Endodermal cell (in vitro differentiated cells): ENCODE data around the gene ZBTB20. TPM values are rescaled to one million over a fixed set of nuclear protein-coding genes. Genes with fewer than 3 reads are reported as not detected.
A peak's percentile ranks its signal among the peaks of the same experiment; 100 is the strongest.

ENCODE experiments used
- DNase-seq: peaks from one replicate; pipeline ENCODE4 v3.0.0-alpha.2; 2017
- H3K27ac ChIP-seq: 2 replicates; pipeline ENCODE4 v1.5.1; 2013; ENCODE audit warnings: mild to moderate bottlenecking, low read depth, low read length, moderate library complexity
- H3K27me3 ChIP-seq: 2 replicates; pipeline ENCODE4 v1.6.1; 2013; ENCODE audit warnings: mild to moderate bottlenecking, low read length, moderate library complexity; ENCODE audit not compliant: insufficient read depth, control insufficient read depth, poor library complexity, severe bottlenecking
- H3K36me3 ChIP-seq: 2 replicates; pipeline ENCODE4 v1.7.0; 2013; ENCODE audit warnings: mild to moderate bottlenecking, low read length, moderate library complexity; ENCODE audit not compliant: control insufficient read depth, insufficient read depth
- H3K4me1 ChIP-seq: one replicate; pipeline ENCODE4 v1.7.0; 2013; ENCODE audit warnings: low read length; ENCODE audit not compliant: control insufficient read depth, insufficient read depth
- H3K4me3 ChIP-seq: 2 replicates; pipeline ENCODE4 v1.5.1; 2013; ENCODE audit warnings: mild to moderate bottlenecking, low read length, moderate library complexity
- H3K9ac ChIP-seq: 2 replicates; pipeline ENCODE4 v1.6.1; 2013; ENCODE audit warnings: mild to moderate bottlenecking, low read length, moderate library complexity; ENCODE audit not compliant: poor library complexity, severe bottlenecking; ENCODE audit errors: extremely low read depth
- H3K9me3 ChIP-seq: 2 replicates; pipeline ENCODE4 v1.6.1; 2013; ENCODE audit warnings: mild to moderate bottlenecking, low read length, moderate library complexity; ENCODE audit not compliant: control insufficient read depth
- H3K27ac Mint-ChIP-seq: 2 replicates; pipeline ENCODE4 v1.8.0; 2020; ENCODE audit warnings: mixed read lengths
- H3K27me3 Mint-ChIP-seq: 2 replicates; pipeline ENCODE4 v1.8.0; 2021; ENCODE audit warnings: mild to moderate bottlenecking, mixed read lengths; ENCODE audit not compliant: insufficient read depth
- H3K36me3 Mint-ChIP-seq: 2 replicates; pipeline ENCODE4 v1.8.0; 2020; ENCODE audit warnings: low read depth, mixed read lengths
- H3K4me1 Mint-ChIP-seq: 2 replicates; pipeline ENCODE4 v1.8.0; 2020; ENCODE audit warnings: mixed read lengths
- H3K4me3 Mint-ChIP-seq: 2 replicates; pipeline ENCODE4 v1.8.0; 2020; ENCODE audit warnings: mild to moderate bottlenecking, moderate library complexity, mixed read lengths
- H3K9me3 Mint-ChIP-seq: 2 replicates; pipeline ENCODE4 v1.8.0; 2020; ENCODE audit warnings: mild to moderate bottlenecking, mixed read lengths
- WGBS, 2 experiments: methylation state at CpG; one replicate each; pipeline versions ENCODE4 v1.1.5 to v1.1.7; 2013; ENCODE audit warnings: missing lambda C conversion rate in 2 of 2, mixed read lengths in 1 of 2; ENCODE audit not compliant: insufficient coverage in 1 of 2, insufficient read length in 1 of 2; 5-methylcytosine and 5-hydroxymethylcytosine counted together
- total RNA-seq, 2 donors: library from RNA; stranded (reverse); fragmentation: NEBNext Ultra II Directional in 1 of 2; extraction: Animal tissue kit (Norgen Biotek cat#: 25700) in 1 of 2; gene quantifications; 2 replicates in 1 of 2; 3 replicates in 1 of 2; pipeline ENCODE4 v1.2.1, GENCODE V29; 2021
- TF ChIP-seq, protein P1 (sequence below): fragments of 200-600 bp; sonication (generic); conservative IDR thresholded peaks from 2 replicates; pipeline ENCODE4 v1.5.0; 2021; ENCODE audit warnings: antibody characterized with exemption, mild to moderate bottlenecking

The ZBTB20 gene
- total RNA-seq, 2 donors from 2014 or later = 1.6 to 2.9 TPM

DNA sequence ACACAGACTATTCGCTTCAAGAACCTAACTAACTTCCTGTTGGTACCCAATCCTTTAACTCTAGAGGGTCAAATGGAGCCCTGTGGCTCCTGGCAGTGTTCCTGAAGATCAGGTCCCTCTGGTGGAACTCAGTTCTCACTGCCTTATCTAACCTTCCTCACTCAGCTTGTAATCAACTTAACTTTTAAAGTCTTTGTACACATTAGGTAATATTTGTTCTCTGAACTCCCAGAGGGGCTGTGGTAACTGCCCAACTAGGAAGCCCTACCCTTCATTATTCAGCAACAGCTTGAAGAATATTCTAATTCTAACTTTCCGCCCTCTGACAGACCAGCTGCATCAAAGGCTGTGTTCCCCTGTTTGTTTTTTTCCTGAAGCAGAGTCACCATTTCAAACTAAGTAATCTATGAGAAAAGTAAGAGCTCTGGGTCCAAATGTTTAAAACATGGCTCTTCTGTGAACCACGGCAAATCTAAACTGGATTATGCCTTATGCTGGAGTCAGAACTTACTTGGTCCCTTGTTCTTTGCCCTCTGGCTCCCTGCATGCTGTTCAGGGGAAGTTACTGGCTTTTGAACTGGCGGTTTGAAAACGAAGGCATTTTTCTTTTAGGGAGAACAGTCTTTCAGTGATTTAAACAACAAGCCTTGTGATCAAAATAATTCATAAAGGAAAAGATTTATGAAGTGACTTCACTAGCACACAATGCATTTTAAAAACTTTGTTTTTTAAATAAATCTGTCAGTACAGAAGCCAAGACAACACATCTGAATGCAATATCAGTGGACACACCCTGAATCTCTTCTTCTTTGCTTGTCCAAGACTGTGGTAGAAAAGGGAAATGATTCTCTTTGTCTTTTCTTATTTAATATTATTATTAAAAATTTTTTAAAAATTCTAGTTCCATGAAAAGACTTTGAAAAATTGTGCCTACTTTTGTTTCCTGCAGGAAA, 487.7 kb downstream of the ZBTB20 start:
- no peak for DNase-seq
- Histone ChIP-seq H3K27me3 (no peaks in the 10 kb centered on the region), H3K4me3 (no peak overlapping the region), H3K9ac (no peak overlapping the region), H3K4me1 (no peaks in the 10 kb centered on the region), H3K36me3 (no peaks in the 10 kb centered on the region), H3K27ac (peak overlapping the region; percentile 15), H3K9me3 (no peaks in the 10 kb centered on the region)
- Mint-ChIP-seq H3K4me3 (no peak overlapping the region), H3K27me3 (no peaks in the 10 kb centered on the region), H3K36me3 (no peaks in the 10 kb centered on the region), H3K9me3 (peaks cover 1% of the 10 kb centered on the region), H3K4me1 (peaks cover 9% of the 10 kb centered on the region), H3K27ac (no peak overlapping the region)
- TF ChIP-seq, protein P1, sequence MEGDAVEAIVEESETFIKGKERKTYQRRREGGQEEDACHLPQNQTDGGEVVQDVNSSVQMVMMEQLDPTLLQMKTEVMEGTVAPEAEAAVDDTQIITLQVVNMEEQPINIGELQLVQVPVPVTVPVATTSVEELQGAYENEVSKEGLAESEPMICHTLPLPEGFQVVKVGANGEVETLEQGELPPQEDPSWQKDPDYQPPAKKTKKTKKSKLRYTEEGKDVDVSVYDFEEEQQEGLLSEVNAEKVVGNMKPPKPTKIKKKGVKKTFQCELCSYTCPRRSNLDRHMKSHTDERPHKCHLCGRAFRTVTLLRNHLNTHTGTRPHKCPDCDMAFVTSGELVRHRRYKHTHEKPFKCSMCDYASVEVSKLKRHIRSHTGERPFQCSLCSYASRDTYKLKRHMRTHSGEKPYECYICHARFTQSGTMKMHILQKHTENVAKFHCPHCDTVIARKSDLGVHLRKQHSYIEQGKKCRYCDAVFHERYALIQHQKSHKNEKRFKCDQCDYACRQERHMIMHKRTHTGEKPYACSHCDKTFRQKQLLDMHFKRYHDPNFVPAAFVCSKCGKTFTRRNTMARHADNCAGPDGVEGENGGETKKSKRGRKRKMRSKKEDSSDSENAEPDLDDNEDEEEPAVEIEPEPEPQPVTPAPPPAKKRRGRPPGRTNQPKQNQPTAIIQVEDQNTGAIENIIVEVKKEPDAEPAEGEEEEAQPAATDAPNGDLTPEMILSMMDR = peak; percentile 51
- WGBS, 2 experiments = 80 to 84% methylated on average over 4 to 5 of the region's 5 CpGs

DNA sequence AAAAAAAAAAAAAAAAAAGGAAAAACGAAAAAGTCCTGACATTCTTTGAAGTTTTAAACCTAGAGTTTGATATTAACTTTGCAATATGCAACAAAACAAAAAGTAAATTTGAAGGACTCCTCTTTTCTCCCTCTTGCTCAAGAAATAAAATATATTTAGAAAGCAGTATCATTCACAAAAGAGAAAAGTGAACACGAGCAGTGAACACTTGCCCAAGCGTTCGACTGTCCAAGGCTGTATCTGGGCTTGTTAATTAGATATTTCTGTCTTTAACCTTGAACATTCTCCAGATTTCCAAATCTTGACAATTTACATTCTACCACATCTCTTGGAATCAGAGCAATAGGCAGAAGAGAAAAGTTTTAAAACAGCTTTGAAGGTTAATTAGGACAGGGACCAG, 495.5 kb downstream of the ZBTB20 start:
- H3K4me1 Mint-ChIP-seq = no peaks in the 10 kb centered on the region
- WGBS, 2 experiments = 86% methylated on average over 3 of the region's 4 CpGs; no CpG with 5 or more reads in 1 of the 2 experiments

DNA sequence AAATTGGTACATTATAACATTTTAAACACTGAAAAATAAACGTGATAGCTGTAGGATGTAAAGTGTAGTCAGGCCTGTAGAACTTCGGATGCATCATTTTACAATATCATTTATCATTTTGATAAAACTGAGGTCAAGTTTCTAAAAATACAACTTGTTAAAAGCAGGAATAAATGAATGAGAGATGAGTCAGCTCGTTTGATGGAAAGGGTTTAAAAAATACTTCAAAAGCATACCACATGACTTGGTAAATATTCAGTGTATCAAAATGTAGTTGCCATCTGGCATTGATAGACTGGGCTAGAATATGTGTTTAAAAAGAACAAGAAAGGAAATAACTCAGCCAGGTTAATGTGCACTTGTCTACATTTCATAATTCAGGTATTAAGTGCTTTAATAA, 496.3 kb downstream of the ZBTB20 start:
- Histone ChIP-seq H3K4me1 (no peaks in the 10 kb centered on the region), H3K27ac (no peak overlapping the region), H3K4me3 (no peak overlapping the region), H3K9ac (no peak overlapping the region), H3K27me3 (peaks cover 25% of the 10 kb centered on the region), H3K36me3 (no peaks in the 10 kb centered on the region), H3K9me3 (no peaks in the 10 kb centered on the region)
- no peak overlapping the region for H3K4me3 Mint-ChIP-seq
- 88% methylated on average over 3 of the region's 3 CpGs; no CpG with 5 or more reads in 1 of the 2 experiments for WGBS, 2 experiments
- no peak overlapping the region for H3K27ac Mint-ChIP-seq
- TF ChIP-seq, protein P1 = no peak
- no peaks in the 10 kb centered on the region for H3K9me3 Mint-ChIP-seq
- H3K36me3 Mint-ChIP-seq = no peaks in the 10 kb centered on the region
- no peaks in the 10 kb centered on the region for H3K4me1 Mint-ChIP-seq
- no peak for DNase-seq
- peaks cover 4% of the 10 kb centered on the region for H3K27me3 Mint-ChIP-seq

More for the DNA sequence above, 495.5 kb downstream of the ZBTB20 start:
- H3K27me3 ChIP-seq = peaks cover 18% of the 10 kb centered on the region
- H3K4me1 ChIP-seq = no peaks in the 10 kb centered on the region
- TF ChIP-seq, protein P1 = no peak
- Mint-ChIP-seq H3K4me3 (no peak overlapping the region), H3K27me3 (no peaks in the 10 kb centered on the region), H3K27ac (no peak overlapping the region), H3K9me3 (no peaks in the 10 kb centered on the region), H3K36me3 (no peaks in the 10 kb centered on the region)
- H3K4me3 ChIP-seq = no peak overlapping the region
- H3K9ac ChIP-seq = no peak overlapping the region
- no peak overlapping the region for H3K27ac ChIP-seq
- no peaks in the 10 kb centered on the region for H3K9me3 ChIP-seq
- no peak for DNase-seq
- H3K36me3 ChIP-seq = no peaks in the 10 kb centered on the region
